Measurements from ENCODE around the gene PAK6. TPM values are rescaled to one million over a fixed set of nuclear protein-coding genes. Genes with fewer than 3 reads are reported as not detected.

PAK6 gene
- total RNA-seq, 1 experiment from 2014 or later: 0.84 TPM

- peak; percentile 82 for DNase-seq (ENCODE audit: low spot score)
- Histone ChIP-seq H3K27me3 (replicated peaks; ENCODE audit: insufficient read depth, low read depth, low read length, poor library complexity) (no peaks in the 10 kb centered on the region), H3K27ac (ENCODE audit: low read depth, low read length, poor library complexity, severe bottlenecking) (no peak overlapping the region), H3K4me3 (ENCODE audit: low read depth, low read length, poor library complexity, severe bottlenecking) (no peak overlapping the region), H3K4me1 (ENCODE audit: insufficient read depth, low read length, poor library complexity, severe bottlenecking) (peaks cover 11% of the 10 kb centered on the region), H3K9me3 (ENCODE audit: low read depth, low read length, poor library complexity, severe bottlenecking) (no peaks in the 10 kb centered on the region), H3K36me3 (ENCODE audit: insufficient read depth, low read length, poor library complexity, severe bottlenecking) (no peaks in the 10 kb centered on the region)
- POLR2A ChIA-PET (ENCODE audit: low non-redundant PET): no interaction called here
- intact Hi-C loops (cut with micrococcal nuclease; ENCODE audit: unreplicated experiment): no loop called here
- CTCF ChIA-PET: interaction anchor here (1.5 kb wide), 1 partner anchor 267 kb away, joined by 3 read pairs; no protein-coding TSS in a partner anchor
- no TSS peak for BruUV-seq (replicated peaks)
- TF ChIP-seq EZH2 (IDR thresholded peaks at IDR 0.05; ENCODE audit: borderline replicate concordance, low read depth, low read length, poor library complexity, severe bottlenecking): no peak
- TF ChIP-seq, protein P1, sequence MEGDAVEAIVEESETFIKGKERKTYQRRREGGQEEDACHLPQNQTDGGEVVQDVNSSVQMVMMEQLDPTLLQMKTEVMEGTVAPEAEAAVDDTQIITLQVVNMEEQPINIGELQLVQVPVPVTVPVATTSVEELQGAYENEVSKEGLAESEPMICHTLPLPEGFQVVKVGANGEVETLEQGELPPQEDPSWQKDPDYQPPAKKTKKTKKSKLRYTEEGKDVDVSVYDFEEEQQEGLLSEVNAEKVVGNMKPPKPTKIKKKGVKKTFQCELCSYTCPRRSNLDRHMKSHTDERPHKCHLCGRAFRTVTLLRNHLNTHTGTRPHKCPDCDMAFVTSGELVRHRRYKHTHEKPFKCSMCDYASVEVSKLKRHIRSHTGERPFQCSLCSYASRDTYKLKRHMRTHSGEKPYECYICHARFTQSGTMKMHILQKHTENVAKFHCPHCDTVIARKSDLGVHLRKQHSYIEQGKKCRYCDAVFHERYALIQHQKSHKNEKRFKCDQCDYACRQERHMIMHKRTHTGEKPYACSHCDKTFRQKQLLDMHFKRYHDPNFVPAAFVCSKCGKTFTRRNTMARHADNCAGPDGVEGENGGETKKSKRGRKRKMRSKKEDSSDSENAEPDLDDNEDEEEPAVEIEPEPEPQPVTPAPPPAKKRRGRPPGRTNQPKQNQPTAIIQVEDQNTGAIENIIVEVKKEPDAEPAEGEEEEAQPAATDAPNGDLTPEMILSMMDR (conservative IDR thresholded peaks at IDR 0.05; ENCODE audit: low read depth, low read length): no peak
These were observed 74.9 kb downstream of the PAK6 start for GRCh38 chr15:40313531-40314398.

GRCh38 chr15:40314723-40315276 is 75.9 kb downstream of the PAK6 start:
- peaks cover 11% of the 10 kb centered on the region for H3K4me1 ChIP-seq (ENCODE audit: insufficient read depth, low read length, poor library complexity, severe bottlenecking)
- CTCF ChIA-PET: interaction anchor here (1.5 kb wide), 1 partner anchor 268 kb away, joined by 3 read pairs; no protein-coding TSS in a partner anchor
- H3K4me3 ChIP-seq (ENCODE audit: low read depth, low read length, poor library complexity, severe bottlenecking): no peak overlapping the region
- intact Hi-C loops (cut with micrococcal nuclease; ENCODE audit: unreplicated experiment): no loop called here
- H3K36me3 ChIP-seq (ENCODE audit: insufficient read depth, low read length, poor library complexity, severe bottlenecking): no peaks in the 10 kb centered on the region
- POLR2A ChIA-PET (ENCODE audit: low non-redundant PET): no interaction called here
- TF ChIP-seq, protein P1 (conservative IDR thresholded peaks at IDR 0.05; ENCODE audit: low read depth, low read length): no peak
- BruUV-seq (replicated peaks): no TSS peak
- no peak for DNase-seq (ENCODE audit: low spot score)
- H3K27me3 ChIP-seq (replicated peaks; ENCODE audit: insufficient read depth, low read depth, low read length, poor library complexity): no peaks in the 10 kb centered on the region
- no peak overlapping the region for H3K27ac ChIP-seq (ENCODE audit: low read depth, low read length, poor library complexity, severe bottlenecking)
- no peaks in the 10 kb centered on the region for H3K9me3 ChIP-seq (ENCODE audit: low read depth, low read length, poor library complexity, severe bottlenecking)

GRCh38 chr15:40316931-40317330 is 78.1 kb downstream of the PAK6 start:
- Histone ChIP-seq H3K4me3 (ENCODE audit: low read depth, low read length, poor library complexity, severe bottlenecking) (no peak overlapping the region), H3K27ac (ENCODE audit: low read depth, low read length, poor library complexity, severe bottlenecking) (no peak overlapping the region), H3K36me3 (ENCODE audit: insufficient read depth, low read length, poor library complexity, severe bottlenecking) (no peaks in the 10 kb centered on the region), H3K9me3 (ENCODE audit: low read depth, low read length, poor library complexity, severe bottlenecking) (no peaks in the 10 kb centered on the region), H3K27me3 (replicated peaks; ENCODE audit: insufficient read depth, low read depth, low read length, poor library complexity) (no peaks in the 10 kb centered on the region), H3K4me1 (ENCODE audit: insufficient read depth, low read length, poor library complexity, severe bottlenecking) (peaks cover 18% of the 10 kb centered on the region)
- BruUV-seq (replicated peaks): no TSS peak
- POLR2A ChIA-PET (ENCODE audit: low non-redundant PET): interaction anchor here (0.5 kb wide), 1 partner anchor 92 kb away, joined by 3 read pairs; no protein-coding TSS in a partner anchor
- CTCF ChIA-PET: no interaction called here
- no peak for DNase-seq (ENCODE audit: low spot score)
- intact Hi-C loops (cut with micrococcal nuclease; ENCODE audit: unreplicated experiment): no loop called here
- no peak for TF ChIP-seq EZH2 (IDR thresholded peaks at IDR 0.05; ENCODE audit: borderline replicate concordance, low read depth, low read length, poor library complexity, severe bottlenecking)
- TF ChIP-seq, protein P1 (conservative IDR thresholded peaks at IDR 0.05; ENCODE audit: low read depth, low read length): no peak
